ENCODE data around the gene RASL11B. TPM values are rescaled to one million over a fixed set of nuclear protein-coding genes. Genes with fewer than 3 reads are reported as not detected.
"Not testable (repeated sequence)": the region's sequence is repeated elsewhere in the genome, so short reads cannot be mapped to it uniquely, and the experiment has no call there.

Gene RASL11B
- total and polyA plus RNA-seq, 2 donors (not counting 3 experiments of a cell fraction or from before 2014, with no cell fraction given) = 0.83 TPM; not detected in 1

GRCh38 chr4:52833941-52834525 lies 28.1 kb upstream of the RASL11B start:
- Histone ChIP-seq H3K4me1 (ENCODE audit: control insufficient read depth, extremely low read depth, insufficient read depth, low read length) (no peaks in the 10 kb centered on the region), H3K27ac (ENCODE audit: insufficient read depth, low read depth, low read length) (no peak overlapping the region), H3K4me3 (replicated peaks in 1 of 3; ENCODE audit: insufficient read depth in 1 of 3, low read depth in 1 of 3, low read length in 3 of 3) (no peak overlapping the region), H3K9me1 (replicated peaks; ENCODE audit: control insufficient read depth, extremely low read depth, insufficient read depth, low read length) (no peaks in the 10 kb centered on the region), H3K36me3 (ENCODE audit: control insufficient read depth in 2 of 2, extremely low read depth in 1 of 2, insufficient read depth in 2 of 2, low read length in 2 of 2) (no peaks in the 10 kb centered on the region), H3K79me2 (ENCODE audit: control insufficient read depth, insufficient read depth, low read length) (no peaks in the 10 kb centered on the region), H3K9me3 (replicated peaks; ENCODE audit: control insufficient read depth, insufficient read depth, low read length) (no peaks in the 10 kb centered on the region), H3K9ac (replicated peaks; ENCODE audit: extremely low read depth, insufficient read depth, low read length) (no peak overlapping the region), H4K20me1 (replicated peaks; ENCODE audit: control insufficient read depth, extremely low read depth, insufficient read depth, low read length) (no peaks in the 10 kb centered on the region), H2AFZ (ENCODE audit: low read depth, low read length) (no peak overlapping the region), H3K4me2 (ENCODE audit: insufficient read depth, low read length) (no peak overlapping the region), H3K27me3 (ENCODE audit: control insufficient read depth in 2 of 2, insufficient read depth in 2 of 2, low read length in 2 of 2) (peaks cover 2 to 4% of the 10 kb centered on the region in 2 experiments)
- POLR2A ChIA-PET = no interaction called here
- dilution Hi-C loops (cut with MboI; ENCODE audit: extremely low pct_ligation_motif_present, low sequenced_read_pairs) (no loop called here), intact Hi-C loops (cut with micrococcal nuclease) (no loop called here)
- FAIRE-seq (no peak), DNase-seq (ENCODE audit: low read depth, low spot score) (no peak)
- no TSS peak for BruUV-seq (replicated peaks)
- TF ChIP-seq EZH2 (IDR thresholded peaks at IDR 0.05; ENCODE audit: borderline replicate concordance, low read depth, low read length, severe bottlenecking) (no peak), POLR2A (IDR thresholded peaks at IDR 0.05; ENCODE audit: low read depth, low read length) (no peak), CTCF (IDR thresholded peaks at IDR 0.05; ENCODE audit: extremely low read depth in 1 of 2, insufficient read depth in 1 of 2, low read depth in 1 of 2, low read length in 2 of 2) (no peak)
- CTCF ChIA-PET = interaction anchor here (1.6 kb wide), 1 partner anchor 149 kb away, joined by 6 read pairs; no protein-coding TSS in a partner anchor

- H3K36me3 ChIP-seq (ENCODE audit: control insufficient read depth in 2 of 2, extremely low read depth in 1 of 2, insufficient read depth in 2 of 2, low read length in 2 of 2); H3K4me1 ChIP-seq (ENCODE audit: control insufficient read depth, extremely low read depth, insufficient read depth, low read length); H3K9me1 ChIP-seq (replicated peaks; ENCODE audit: control insufficient read depth, extremely low read depth, insufficient read depth, low read length); dilution Hi-C loops (cut with MboI; ENCODE audit: extremely low pct_ligation_motif_present, low sequenced_read_pairs); H3K79me2 ChIP-seq (ENCODE audit: control insufficient read depth, insufficient read depth, low read length); H3K27ac ChIP-seq (ENCODE audit: insufficient read depth, low read depth, low read length); H3K9me3 ChIP-seq (replicated peaks; ENCODE audit: control insufficient read depth, insufficient read depth, low read length); FAIRE-seq; H3K9ac ChIP-seq (replicated peaks; ENCODE audit: extremely low read depth, insufficient read depth, low read length); BruUV-seq (replicated peaks); DNase-seq (ENCODE audit: low read depth, low spot score); POLR2A ChIA-PET; H3K4me3 ChIP-seq (replicated peaks in 1 of 3; ENCODE audit: insufficient read depth in 1 of 3, low read depth in 1 of 3, low read length in 3 of 3); intact Hi-C loops (cut with micrococcal nuclease); H3K4me2 ChIP-seq (ENCODE audit: insufficient read depth, low read length); H4K20me1 ChIP-seq (replicated peaks; ENCODE audit: control insufficient read depth, extremely low read depth, insufficient read depth, low read length); H2AFZ ChIP-seq (ENCODE audit: low read depth, low read length); H3K27me3 ChIP-seq (ENCODE audit: control insufficient read depth in 2 of 2, insufficient read depth in 2 of 2, low read length in 2 of 2): not testable (repeated sequence)
- CTCF ChIA-PET = interaction anchor here (0.9 to 1.6 kb wide), 2 partner anchors 79 to 148 kb away, joined by 3 to 6 read pairs; no protein-coding TSS in a partner anchor
Observed at GRCh38 chr4:52834641-52835456, 27.3 kb upstream of the RASL11B start.
